OCI-LY7 (cell line): ENCODE data around the gene TMEM255B. TPM values are rescaled to one million over a fixed set of nuclear protein-coding genes. Genes with fewer than 3 reads are reported as not detected.

Experiments used
- BruUV-seq: library from RNA; stranded (reverse); fragments of 400-500 nt; replicated peaks from 2 replicates; lab custom pipeline; 2021; lab: Mats Ljungman, UMichigan
- CTCF ChIA-PET: fragments of 300-600 bp; sonication (Branson Sonifier 250); formaldehyde crosslinking; loops from one replicate; lab custom pipeline; 2022; ENCODE audit warnings: antibody characterized with exemption; ENCODE audit not compliant: unreplicated experiment; lab: Charles Lee
- POLR2A ChIA-PET: fragments of 300-600 bp; sonication (Branson Sonifier 250); formaldehyde crosslinking; loops from one replicate; lab custom pipeline; 2022; ENCODE audit warnings: antibody characterized with exemption; lab: Charles Lee
- DNase-seq: peaks from one replicate; pipeline ENCODE4 v3.0.0-alpha.2; 2015; ENCODE audit warnings: low spot score
- H2AFZ ChIP-seq: fragments of 200-600 bp; sonication (generic), shearing (Covaris generic); 2 replicates; pipeline ENCODE4 v1.6.1; 2014; ENCODE audit warnings: mild to moderate bottlenecking, antibody characterized with exemption, low read length, moderate library complexity
- H3K27ac ChIP-seq: fragments of 200-600 bp; sonication (generic); 2 replicates; pipeline ENCODE4 v1.5.1; 2014; ENCODE audit warnings: mixed run types, low read depth, mild to moderate bottlenecking, moderate library complexity, low read length, inconsistent platforms; ENCODE audit not compliant: poor library complexity, severe bottlenecking
- H3K36me3 ChIP-seq: fragments of 200-600 bp; sonication (generic); 2 replicates; pipeline ENCODE4 v1.6.1; 2014; ENCODE audit warnings: mild to moderate bottlenecking, antibody characterized with exemption, low read length, moderate library complexity, mixed read lengths; ENCODE audit not compliant: insufficient read depth
- H3K4me1 ChIP-seq: fragments of 200-600 bp; sonication (generic); 2 replicates; pipeline ENCODE4 v1.5.1; 2014; ENCODE audit warnings: mild to moderate bottlenecking, low read length; ENCODE audit not compliant: insufficient read depth, poor library complexity, severe bottlenecking
- H3K4me2 ChIP-seq: fragments of 200-600 bp; sonication (generic); 2 replicates; pipeline ENCODE4 v1.6.1; 2014; ENCODE audit warnings: mild to moderate bottlenecking, low read length
- H3K4me3 ChIP-seq: fragments of 200-600 bp; sonication (generic); 2 replicates; pipeline ENCODE4 v1.5.1; 2014; ENCODE audit warnings: mild to moderate bottlenecking, low read depth, low read length; ENCODE audit not compliant: poor library complexity, severe bottlenecking
- H3K79me2 ChIP-seq: fragments of 200-600 bp; sonication (generic); 2 replicates; pipeline ENCODE4 v1.6.1; 2016; ENCODE audit warnings: low read depth, mild to moderate bottlenecking, low read length, moderate library complexity, mixed read lengths; ENCODE audit not compliant: insufficient read depth
- H3K9me2 ChIP-seq: fragments of 200-600 bp; sonication (generic); 2 replicates; pipeline ENCODE4 v1.6.1; 2016; ENCODE audit warnings: mild to moderate bottlenecking, low read length, mixed read lengths; ENCODE audit not compliant: insufficient read depth
- H3K9me3 ChIP-seq: fragments of 200-600 bp; sonication (generic); 2 replicates; pipeline ENCODE4 v1.6.1; 2014; ENCODE audit warnings: mild to moderate bottlenecking, mixed run types, low read length, mixed read lengths
- H4K20me1 ChIP-seq: fragments of 200-600 bp; sonication (generic); 2 replicates; pipeline ENCODE4 v1.6.1; 2014; ENCODE audit warnings: mild to moderate bottlenecking, antibody characterized with exemption, low read length, moderate library complexity, mixed read lengths; ENCODE audit not compliant: insufficient read depth
- CTCF ChIP-seq: fragments of 200-600 bp; sonication (generic); conservative IDR thresholded peaks from 2 replicates; pipeline ENCODE4 v1.5.1; 2014; ENCODE audit warnings: mild to moderate bottlenecking, antibody characterized with exemption, low read length, moderate library complexity, mixed read lengths
- EZH2phosphoT487 ChIP-seq: fragments of 200-600 bp; sonication (generic); IDR thresholded peaks from 2 replicates; pipeline ENCODE4 v1.6.1; 2018; ENCODE audit warnings: low read depth, borderline replicate concordance, mild to moderate bottlenecking, mixed run types, antibody characterized with exemption, low read length, moderate library complexity, mixed read lengths
- intact Hi-C: fragments of 100-400 bp; cut with micrococcal nuclease; formaldehyde crosslinking; loops from one replicate; pipeline ENCODE4 v1.10.0; 2022; ENCODE audit not compliant: unreplicated experiment
- total RNA-seq, 2 experiments: library from RNA; depleted of rRNA in 1 of 2; stranded (reverse); fragments of >200 nt in 1 of 2; shearing (Covaris generic) in 1 of 2; gene quantifications; 2 replicates each; pipeline ENCODE4 v1.2.3, GENCODE V29; 2014 to 2022

The TMEM255B gene
- total RNA-seq, 2 experiments from 2014 or later = 2.6 to 6.8 TPM

- no peaks in the 10 kb centered on the region for H3K4me1 ChIP-seq
- no peaks in the 10 kb centered on the region for H3K9me2 ChIP-seq
- no peak overlapping the region for H3K4me2 ChIP-seq
- POLR2A ChIA-PET = no interaction called here
- H4K20me1 ChIP-seq = no peaks in the 10 kb centered on the region
- no peak overlapping the region for H3K4me3 ChIP-seq
- no peaks in the 10 kb centered on the region for H3K9me3 ChIP-seq
- no peak overlapping the region for H2AFZ ChIP-seq
- H3K27ac ChIP-seq = no peak overlapping the region
- BruUV-seq = no TSS peak
- CTCF ChIA-PET = no interaction called here
- no peaks in the 10 kb centered on the region for H3K79me2 ChIP-seq
- no peak for TF ChIP-seq EZH2phosphoT487
- TF ChIP-seq CTCF = no peak
- DNase-seq = no peak
- intact Hi-C loops = no loop called here
- no peaks in the 10 kb centered on the region for H3K36me3 ChIP-seq
Observed at GRCh38 chr13:113774177-113775107, 15.4 kb downstream of the TMEM255B start.

GRCh38 chr13:113775451-113776145 lies 16.6 kb downstream of the TMEM255B start:
- no peaks in the 10 kb centered on the region for H4K20me1 ChIP-seq
- no TSS peak for BruUV-seq
- no peak overlapping the region for H3K27ac ChIP-seq
- H3K4me1 ChIP-seq = no peaks in the 10 kb centered on the region
- no peaks in the 10 kb centered on the region for H3K79me2 ChIP-seq
- no peak overlapping the region for H2AFZ ChIP-seq
- intact Hi-C loops = no loop called here
- no peaks in the 10 kb centered on the region for H3K9me3 ChIP-seq
- DNase-seq = no peak
- CTCF ChIA-PET = no interaction called here
- H3K4me3 ChIP-seq = no peak overlapping the region
- no peaks in the 10 kb centered on the region for H3K9me2 ChIP-seq
- POLR2A ChIA-PET = no interaction called here
- no peak overlapping the region for H3K4me2 ChIP-seq
- TF ChIP-seq EZH2phosphoT487 = no peak
- TF ChIP-seq CTCF = no peak
- no peaks in the 10 kb centered on the region for H3K36me3 ChIP-seq
